Chondrocyte (in vitro differentiated cells): ENCODE results near the gene SEMA4G. TPM values are rescaled to one million over a fixed set of nuclear protein-coding genes. Genes with fewer than 3 reads are reported as not detected.
A peak's percentile ranks its signal among the peaks of the same experiment; 100 is the strongest.

Source experiments
- DNase-seq: peaks from one replicate; pipeline ENCODE4 v3.0.0; 2021; ENCODE audit warnings: mixed read lengths, low spot score
- H3K27ac Mint-ChIP-seq: one replicate; pipeline ENCODE4 v1.8.0; 2021; ENCODE audit warnings: mild to moderate bottlenecking, moderate library complexity, mixed read lengths; ENCODE audit not compliant: unreplicated experiment
- H3K27me3 Mint-ChIP-seq: 2 replicates; pipeline ENCODE4 v1.8.0; 2021; ENCODE audit warnings: low read depth, mixed read lengths
- H3K36me3 Mint-ChIP-seq: 2 replicates; pipeline ENCODE4 v1.8.0; 2021; ENCODE audit warnings: low read depth, mixed read lengths
- H3K4me1 Mint-ChIP-seq: 2 replicates; pipeline ENCODE4 v1.8.0; 2021; ENCODE audit warnings: low read depth, mild to moderate bottlenecking, mixed read lengths
- H3K4me3 Mint-ChIP-seq: one replicate; pipeline ENCODE4 v1.8.0; 2021; ENCODE audit warnings: mild to moderate bottlenecking, moderate library complexity, mixed read lengths; ENCODE audit not compliant: unreplicated experiment
- H3K9me3 Mint-ChIP-seq: 2 replicates; pipeline ENCODE4 v1.8.0; 2021; ENCODE audit warnings: low read depth, mixed read lengths
- total RNA-seq: library from RNA; stranded (reverse); gene quantifications from 3 replicates; pipeline ENCODE4 v1.2.1, GENCODE V29; 2021
- TF ChIP-seq, protein P1 (sequence below): fragments of 200-600 bp; sonication (generic); IDR thresholded peaks from 2 replicates; pipeline ENCODE4 v1.5.0; 2021; ENCODE audit warnings: antibody characterized with exemption, mild to moderate bottlenecking, moderate library complexity

The SEMA4G gene
- total RNA-seq, 1 donor from 2014 or later: 8.0 TPM

DNA sequence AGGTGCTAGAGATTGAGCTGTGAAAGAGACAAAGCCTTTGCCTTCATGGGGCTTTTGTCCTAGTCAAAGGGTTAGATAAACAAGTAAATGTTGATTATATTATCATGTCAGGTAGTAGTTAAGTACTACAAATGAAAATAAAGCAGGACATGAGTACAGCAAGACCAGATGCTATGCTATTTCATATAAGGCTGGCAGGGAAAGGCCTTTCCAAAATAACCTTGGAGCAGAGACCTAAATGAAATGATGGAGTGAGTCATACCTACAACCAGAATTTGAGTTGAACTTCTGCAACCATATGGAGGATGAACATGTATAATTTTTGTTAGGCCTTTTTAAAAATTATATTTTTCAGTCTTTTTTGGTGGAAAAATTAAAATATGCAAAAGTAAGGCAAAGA is 23.6 kb upstream of the SEMA4G start:
- H3K9me3 Mint-ChIP-seq: no peaks in the 10 kb centered on the region
- no peak for DNase-seq
- H3K36me3 Mint-ChIP-seq: peaks cover 30% of the 10 kb centered on the region

GRCh38 chr10:100948916-100949315 is 20.4 kb upstream of the SEMA4G start:
- DNase-seq: no peak
- TF ChIP-seq, protein P1, sequence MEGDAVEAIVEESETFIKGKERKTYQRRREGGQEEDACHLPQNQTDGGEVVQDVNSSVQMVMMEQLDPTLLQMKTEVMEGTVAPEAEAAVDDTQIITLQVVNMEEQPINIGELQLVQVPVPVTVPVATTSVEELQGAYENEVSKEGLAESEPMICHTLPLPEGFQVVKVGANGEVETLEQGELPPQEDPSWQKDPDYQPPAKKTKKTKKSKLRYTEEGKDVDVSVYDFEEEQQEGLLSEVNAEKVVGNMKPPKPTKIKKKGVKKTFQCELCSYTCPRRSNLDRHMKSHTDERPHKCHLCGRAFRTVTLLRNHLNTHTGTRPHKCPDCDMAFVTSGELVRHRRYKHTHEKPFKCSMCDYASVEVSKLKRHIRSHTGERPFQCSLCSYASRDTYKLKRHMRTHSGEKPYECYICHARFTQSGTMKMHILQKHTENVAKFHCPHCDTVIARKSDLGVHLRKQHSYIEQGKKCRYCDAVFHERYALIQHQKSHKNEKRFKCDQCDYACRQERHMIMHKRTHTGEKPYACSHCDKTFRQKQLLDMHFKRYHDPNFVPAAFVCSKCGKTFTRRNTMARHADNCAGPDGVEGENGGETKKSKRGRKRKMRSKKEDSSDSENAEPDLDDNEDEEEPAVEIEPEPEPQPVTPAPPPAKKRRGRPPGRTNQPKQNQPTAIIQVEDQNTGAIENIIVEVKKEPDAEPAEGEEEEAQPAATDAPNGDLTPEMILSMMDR: no peak
- no peak overlapping the region for H3K4me3 Mint-ChIP-seq
- no peaks in the 10 kb centered on the region for H3K4me1 Mint-ChIP-seq
- peak overlapping the region; percentile 6 for H3K27ac Mint-ChIP-seq
- no peaks in the 10 kb centered on the region for H3K27me3 Mint-ChIP-seq
- H3K36me3 Mint-ChIP-seq: peaks cover 20% of the 10 kb centered on the region
- no peaks in the 10 kb centered on the region for H3K9me3 Mint-ChIP-seq

More for the DNA sequence above, 23.6 kb upstream of the SEMA4G start:
- Mint-ChIP-seq H3K27ac (no peak overlapping the region), H3K27me3 (no peaks in the 10 kb centered on the region), H3K4me3 (no peak overlapping the region), H3K4me1 (peaks cover 4% of the 10 kb centered on the region)
- TF ChIP-seq, protein P1: no peak

GRCh38 chr10:100960251-100960650 is 9.1 kb upstream of the SEMA4G start:
- H3K27ac Mint-ChIP-seq: no peak overlapping the region
- no peak for DNase-seq
- H3K9me3 Mint-ChIP-seq: no peaks in the 10 kb centered on the region
- TF ChIP-seq, protein P1: no peak
- H3K36me3 Mint-ChIP-seq: peaks cover 29% of the 10 kb centered on the region
- no peaks in the 10 kb centered on the region for H3K27me3 Mint-ChIP-seq
- peaks cover 5% of the 10 kb centered on the region for H3K4me1 Mint-ChIP-seq
- H3K4me3 Mint-ChIP-seq: no peak overlapping the region

DNA sequence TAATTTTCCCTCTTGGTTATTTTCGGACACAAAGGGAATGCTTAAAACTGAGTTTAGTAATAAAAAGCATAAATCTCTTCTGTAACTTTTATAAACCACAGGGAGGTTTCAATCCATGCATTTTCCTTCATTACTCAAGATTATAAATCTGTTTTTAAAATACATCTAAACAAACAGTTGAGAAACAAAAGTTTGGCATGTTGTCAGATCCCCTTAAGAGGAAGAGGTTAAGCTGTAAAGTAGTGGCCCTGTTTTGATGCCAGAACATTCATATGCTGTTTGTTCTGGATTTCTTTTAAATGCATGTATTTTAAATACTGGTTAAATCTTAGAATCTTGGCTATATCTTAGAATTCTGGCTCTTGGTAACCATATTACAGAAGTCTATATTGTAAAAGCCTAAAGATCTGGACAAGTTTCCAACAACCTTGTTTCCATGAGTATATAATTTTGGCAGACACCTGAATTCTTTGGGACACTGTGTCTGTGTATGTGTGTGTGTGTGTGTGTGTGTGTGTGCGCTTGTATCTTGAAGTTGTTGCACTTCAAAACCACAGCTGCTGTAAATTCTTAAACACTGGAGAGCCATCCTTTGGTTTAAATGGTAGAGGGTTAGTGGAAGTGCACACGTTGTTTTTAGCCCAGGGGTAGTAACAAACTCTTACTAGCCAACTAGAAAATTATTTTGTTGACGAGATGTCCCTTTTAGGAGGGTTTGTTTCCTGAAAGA is 6.8 kb upstream of the SEMA4G start:
- Mint-ChIP-seq H3K27ac (no peak overlapping the region), H3K27me3 (no peaks in the 10 kb centered on the region), H3K4me1 (peaks cover 5% of the 10 kb centered on the region), H3K4me3 (no peak overlapping the region), H3K36me3 (peaks cover 25% of the 10 kb centered on the region), H3K9me3 (no peaks in the 10 kb centered on the region)
- TF ChIP-seq, protein P1: no peak
- no peak for DNase-seq

- TF ChIP-seq, protein P1: no peak
- no peak for DNase-seq
- no peak overlapping the region for H3K4me3 Mint-ChIP-seq
- no peak overlapping the region for H3K27ac Mint-ChIP-seq
- no peaks in the 10 kb centered on the region for H3K9me3 Mint-ChIP-seq
- peaks cover 11% of the 10 kb centered on the region for H3K4me1 Mint-ChIP-seq
- peaks cover 23% of the 10 kb centered on the region for H3K36me3 Mint-ChIP-seq
- H3K27me3 Mint-ChIP-seq: no peaks in the 10 kb centered on the region
Observed at GRCh38 chr10:100963826-100964225, 5.5 kb upstream of the SEMA4G start.
